ENCODE results near the gene EXD2. TPM values are rescaled to one million over a fixed set of nuclear protein-coding genes. Genes with fewer than 3 reads are reported as not detected.
"Not testable (repeated sequence)": the region's sequence is repeated elsewhere in the genome, so short reads cannot be mapped to it uniquely, and the experiment has no call there.

Gene EXD2
- total RNA-seq, 1 donor = 13.5 TPM

GRCh38 chr14:69275331-69275730 lies 84.0 kb downstream of the EXD2 start:
- no peak for DNase-seq (ENCODE audit: low read depth in 2 of 3, low spot score in 2 of 3)

- DNase-seq (ENCODE audit: low read depth in 2 of 3, low spot score in 2 of 3) = not testable (repeated sequence)
Measured at GRCh38 chr14:69277356-69277755, 86.1 kb downstream of the EXD2 start.

- no peak for DNase-seq (ENCODE audit: low read depth in 2 of 3, low spot score in 2 of 3)
Measured at GRCh38 chr14:69280746-69281291, 89.5 kb downstream of the EXD2 start.

- DNase-seq (ENCODE audit: low read depth in 2 of 3, low spot score in 2 of 3) = no peak
Measured at GRCh38 chr14:69281450-69282169, 90.3 kb downstream of the EXD2 start.

- DNase-seq (ENCODE audit: low read depth in 2 of 3, low spot score in 2 of 3) = no peak
Measured at GRCh38 chr14:69282448-69282847, 91.2 kb downstream of the EXD2 start.

GRCh38 chr14:69284170-69284569 lies 92.9 kb downstream of the EXD2 start:
- no peak for DNase-seq (ENCODE audit: low read depth in 2 of 3, low spot score in 2 of 3)

- no peak for DNase-seq (ENCODE audit: low read depth in 2 of 3, low spot score in 2 of 3)
Measured at GRCh38 chr14:69285661-69286255, 94.5 kb downstream of the EXD2 start.

GRCh38 chr14:69287098-69288010 lies 96.1 kb downstream of the EXD2 start:
- DNase-seq (ENCODE audit: low read depth in 2 of 3, low spot score in 2 of 3) = no peak

GRCh38 chr14:69288011-69288771 lies 96.9 kb downstream of the EXD2 start:
- DNase-seq (ENCODE audit: low read depth in 2 of 3, low spot score in 2 of 3) = no peak

- DNase-seq (ENCODE audit: low read depth in 2 of 3, low spot score in 2 of 3) = no peak
Measured at GRCh38 chr14:69288956-69289705, 97.8 kb downstream of the EXD2 start.

- no peak for DNase-seq (ENCODE audit: low read depth in 2 of 3, low spot score in 2 of 3)
Measured at GRCh38 chr14:69289811-69290520, 98.7 kb downstream of the EXD2 start.

- not testable (repeated sequence) for DNase-seq (ENCODE audit: low read depth in 2 of 3, low spot score in 2 of 3)
Measured at GRCh38 chr14:69290881-69291280, 99.6 kb downstream of the EXD2 start.

- no peak for DNase-seq (ENCODE audit: low read depth in 2 of 3, low spot score in 2 of 3)
Measured at GRCh38 chr14:69291396-69291795, 100.1 kb downstream of the EXD2 start.

GRCh38 chr14:69291891-69292561 lies 100.7 kb downstream of the EXD2 start:
- no peak for DNase-seq (ENCODE audit: low read depth in 2 of 3, low spot score in 2 of 3)

Data from hematopoietic multipotent progenitor cell (in vitro differentiated cells).